Kidney epithelial cell (primary cell): Measurements from ENCODE around the gene ELAVL1. TPM values are rescaled to one million over a fixed set of nuclear protein-coding genes. Genes with fewer than 3 reads are reported as not detected.

ENCODE experiments used
- DNase-seq: peaks from one replicate; pipeline ENCODE4 v3.0.0-alpha.2; 2010; ENCODE audit warnings: low read depth
- H3K27me3 ChIP-seq: 2 replicates; pipeline ENCODE4 v1.6.0; 2011; ENCODE audit warnings: low read length; ENCODE audit not compliant: control insufficient read depth, insufficient read depth
- H3K36me3 ChIP-seq: 2 replicates; pipeline ENCODE4 v1.5.1; 2011; ENCODE audit warnings: low read length; ENCODE audit not compliant: control insufficient read depth, insufficient read depth
- H3K4me3 ChIP-seq: 2 replicates; pipeline ENCODE4 v1.5.1; 2011; ENCODE audit warnings: low read depth, mild to moderate bottlenecking, control low read depth, low read length
- CTCF ChIP-seq: IDR thresholded peaks from 2 replicates; pipeline ENCODE4 v1.5.1; 2011; ENCODE audit warnings: mild to moderate bottlenecking, moderate library complexity, low read length, control low read depth, inconsistent platforms; ENCODE audit not compliant: insufficient read depth, poor library complexity, severe bottlenecking
- total RNA-seq: library from RNA; depleted of rRNA; stranded (reverse); fragments of >200 nt; gene quantifications from 2 replicates; pipeline ENCODE4 v1.2.3, GENCODE V29; 2015

The ELAVL1 gene
- total RNA-seq, 1 donor from 2014 or later: 65.9 TPM

- TF ChIP-seq CTCF: no peak
- no peak for DNase-seq
- Histone ChIP-seq H3K36me3 (peaks cover 4% of the 10 kb centered on the region), H3K27me3 (no peaks in the 10 kb centered on the region), H3K4me3 (no peak overlapping the region)
Measured at GRCh38 chr19:7973883-7974282, 31.6 kb downstream of the ELAVL1 start.

DNA sequence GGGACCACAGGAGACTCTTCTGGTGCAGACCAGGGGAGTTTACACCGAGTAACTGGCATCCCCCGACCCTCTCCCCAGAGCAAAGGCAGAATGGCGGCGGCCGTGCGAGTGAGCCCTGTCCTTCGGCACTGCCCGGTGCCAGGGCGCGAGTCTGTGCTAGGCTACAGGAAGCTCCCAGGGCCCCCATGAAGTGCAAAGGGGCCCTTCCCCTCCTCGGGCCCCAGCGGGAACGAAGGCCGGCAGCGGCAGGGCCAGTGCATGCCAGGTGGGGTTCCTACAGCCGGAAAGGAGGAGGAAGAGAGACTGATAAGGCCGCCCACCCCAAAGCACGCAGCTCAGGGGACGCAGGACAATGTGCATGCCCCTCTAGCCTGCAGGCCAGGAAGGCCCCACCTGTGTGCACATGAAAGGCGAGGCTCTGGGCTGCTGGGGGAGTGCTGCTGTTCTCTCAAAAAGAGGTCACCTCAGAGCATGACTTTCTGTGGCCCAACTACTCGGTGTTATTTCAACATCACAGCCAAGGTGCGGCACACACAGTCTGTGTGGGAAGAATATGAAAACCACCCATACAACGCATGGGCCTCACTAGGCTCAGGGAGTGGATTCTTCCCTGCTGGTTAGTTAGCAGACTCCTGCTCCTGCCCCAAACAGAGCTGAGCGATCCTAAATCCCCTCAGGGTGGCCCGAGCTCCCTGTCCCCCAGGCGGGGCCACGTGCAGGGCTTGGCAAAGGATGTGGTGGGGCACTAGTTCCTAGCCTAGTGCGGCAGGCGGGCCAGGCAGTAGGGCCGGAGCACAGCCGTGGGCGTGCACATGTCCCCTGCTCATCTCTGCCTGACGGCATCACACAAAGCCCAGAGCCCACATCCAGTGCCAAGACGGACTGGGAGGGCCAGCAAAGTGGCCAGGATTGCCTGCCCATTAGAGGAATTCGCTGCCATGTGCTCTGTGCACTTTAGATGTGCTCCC, 33.6 kb downstream of the ELAVL1 start:
- DNase-seq: no peak

GRCh38 chr19:7970716-7971448, 34.6 kb downstream of the ELAVL1 start:
- DNase-seq: no peak
- peaks cover 7% of the 10 kb centered on the region for H3K36me3 ChIP-seq

More for the DNA sequence above, 33.6 kb downstream of the ELAVL1 start:
- Histone ChIP-seq H3K4me3 (no peak overlapping the region), H3K27me3 (no peaks in the 10 kb centered on the region), H3K36me3 (peaks cover 7% of the 10 kb centered on the region)
- TF ChIP-seq CTCF: no peak

DNA sequence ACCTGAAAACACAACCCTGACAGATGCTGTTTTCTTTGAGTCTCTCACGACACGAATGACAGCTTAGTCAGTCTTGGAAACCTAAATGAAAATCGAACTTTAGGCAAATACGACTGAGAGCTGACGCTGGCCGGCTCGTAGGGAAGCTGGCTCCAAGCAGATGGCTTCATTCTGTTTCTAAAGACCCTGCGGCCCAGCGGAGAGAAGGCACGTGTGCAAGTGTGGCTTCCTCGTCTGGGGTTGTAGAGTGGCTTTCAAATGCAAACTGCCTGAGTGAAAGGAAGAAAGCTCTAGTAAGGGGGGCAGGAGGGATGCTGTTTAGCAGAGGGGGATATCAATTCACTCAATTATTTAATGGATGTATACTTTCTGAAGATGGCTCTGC, 35.9 kb downstream of the ELAVL1 start:
- no peak for DNase-seq

More at GRCh38 chr19:7970716-7971448, 34.6 kb downstream of the ELAVL1 start:
- Histone ChIP-seq H3K27me3 (no peaks in the 10 kb centered on the region), H3K4me3 (no peak overlapping the region)
- TF ChIP-seq CTCF: peak; percentile 89

More for the DNA sequence above, 35.9 kb downstream of the ELAVL1 start:
- no peak for TF ChIP-seq CTCF
- H3K27me3 ChIP-seq: no peaks in the 10 kb centered on the region
- no peak overlapping the region for H3K4me3 ChIP-seq
- H3K36me3 ChIP-seq: peaks cover 7% of the 10 kb centered on the region
